Spleen (tissue), 7 donors: Measurements from ENCODE around the gene VGF.

Experiments used
- POLR2A ChIP-seq, 3 donors: fragments of 450-650 bp; IDR thresholded peaks; one replicate each; pipeline ENCODE4 v1.5.1; 2017; ENCODE audit warnings: antibody characterized with exemption in 3 of 3, mild to moderate bottlenecking in 1 of 3
- POLR2AphosphoS5 ChIP-seq, 3 donors: sonication (generic); formaldehyde crosslinking; IDR thresholded peaks; one replicate each; pipeline ENCODE4 v1.5.1; 2017; ENCODE audit warnings: antibody characterized with exemption in 3 of 3
- TF ChIP-seq, protein P1 (sequence below), 11 experiments: fragments of 200-600 bp in 7 of 11; fragments of 450-650 bp in 4 of 11; sonication (generic) in 4 of 11; IDR thresholded peaks in 8 of 11; conservative IDR thresholded peaks in 3 of 11; 1 replicate in 7 of 11; 2 replicates in 4 of 11; pipeline versions ENCODE4 v1.4.0 to v1.8.0; 2016 to 2021; ENCODE audit warnings: antibody characterized with exemption in 11 of 11, inconsistent platforms in 4 of 11, mild to moderate bottlenecking in 1 of 11
- donor health status: DM: no; HTN: no; CAD: no; lungs with moderate emphysema.
- donor health status: DM: no; HTN: no; CAD: no.
- donor health status: DM: no; HTN: no; CAD: no.

DNA sequence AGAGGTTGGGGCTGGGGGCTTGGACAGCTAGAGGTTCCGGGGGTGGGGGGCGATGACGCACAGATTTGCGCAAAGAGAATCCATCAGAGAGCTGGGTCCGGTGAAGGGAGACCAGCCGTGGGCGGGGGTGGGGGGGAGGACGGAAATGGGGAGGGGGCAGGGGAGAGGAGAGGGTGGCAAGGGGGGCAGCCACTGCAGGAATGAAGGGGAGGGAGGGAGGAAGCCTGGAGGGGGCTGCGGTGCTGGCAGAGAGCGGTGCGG is 1.2 kb upstream of the VGF start:
- TF ChIP-seq, protein P1, sequence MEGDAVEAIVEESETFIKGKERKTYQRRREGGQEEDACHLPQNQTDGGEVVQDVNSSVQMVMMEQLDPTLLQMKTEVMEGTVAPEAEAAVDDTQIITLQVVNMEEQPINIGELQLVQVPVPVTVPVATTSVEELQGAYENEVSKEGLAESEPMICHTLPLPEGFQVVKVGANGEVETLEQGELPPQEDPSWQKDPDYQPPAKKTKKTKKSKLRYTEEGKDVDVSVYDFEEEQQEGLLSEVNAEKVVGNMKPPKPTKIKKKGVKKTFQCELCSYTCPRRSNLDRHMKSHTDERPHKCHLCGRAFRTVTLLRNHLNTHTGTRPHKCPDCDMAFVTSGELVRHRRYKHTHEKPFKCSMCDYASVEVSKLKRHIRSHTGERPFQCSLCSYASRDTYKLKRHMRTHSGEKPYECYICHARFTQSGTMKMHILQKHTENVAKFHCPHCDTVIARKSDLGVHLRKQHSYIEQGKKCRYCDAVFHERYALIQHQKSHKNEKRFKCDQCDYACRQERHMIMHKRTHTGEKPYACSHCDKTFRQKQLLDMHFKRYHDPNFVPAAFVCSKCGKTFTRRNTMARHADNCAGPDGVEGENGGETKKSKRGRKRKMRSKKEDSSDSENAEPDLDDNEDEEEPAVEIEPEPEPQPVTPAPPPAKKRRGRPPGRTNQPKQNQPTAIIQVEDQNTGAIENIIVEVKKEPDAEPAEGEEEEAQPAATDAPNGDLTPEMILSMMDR (IDR thresholded peaks at IDR 0.05 in 8 of 11, conservative IDR thresholded peaks at IDR 0.05 in 3 of 11), result no peak
- TF ChIP-seq POLR2A (IDR thresholded peaks at IDR 0.05) (no peak), POLR2AphosphoS5 (IDR thresholded peaks at IDR 0.05) (no peak)
